ENCODE results near the gene LAMTOR2. TPM values are rescaled to one million over a fixed set of nuclear protein-coding genes. Genes with fewer than 3 reads are reported as not detected.

Gene LAMTOR2
- polyA plus RNA-seq, 1 donor from 2014 or later = 81.3 TPM

DNA sequence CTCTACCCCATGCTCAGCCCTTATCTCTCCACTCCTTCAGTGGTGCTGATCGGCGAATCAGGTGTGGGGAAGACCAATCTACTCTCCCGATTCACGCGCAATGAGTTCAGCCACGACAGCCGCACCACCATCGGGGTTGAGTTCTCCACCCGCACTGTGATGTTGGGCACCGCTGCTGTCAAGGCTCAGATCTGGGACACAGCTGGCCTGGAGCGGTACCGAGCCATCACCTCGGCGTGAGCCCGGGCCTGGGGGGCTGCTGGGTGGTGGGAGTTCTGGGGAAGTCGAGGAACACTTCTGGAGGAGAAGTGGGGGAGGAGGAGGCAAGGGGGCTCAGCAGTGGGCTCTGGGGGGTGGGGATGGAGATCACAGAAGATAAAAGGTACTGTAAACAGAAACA is 11.3 kb downstream of the LAMTOR2 start:
- Histone ChIP-seq H2AFZ (ENCODE audit: low read depth, low read length) (no peak overlapping the region), H3K4me3 (ENCODE audit: low read length) (no peak overlapping the region), H3K4me2 (ENCODE audit: low read length) (no peak overlapping the region), H3K9me3 (ENCODE audit: low read length) (no peaks in the 10 kb centered on the region), H3K27me3 (ENCODE audit: insufficient read depth, low read depth, low read length) (no peaks in the 10 kb centered on the region), H4K20me1 (ENCODE audit: insufficient read depth) (no peaks in the 10 kb centered on the region), H3K9ac (ENCODE audit: low read length) (no peak overlapping the region), H3F3A (ENCODE audit: insufficient read depth, low read length, poor library complexity, severe bottlenecking) (no peaks in the 10 kb centered on the region), H3K27ac (ENCODE audit: low read length) (no peak overlapping the region), H3K36me3 (ENCODE audit: insufficient read depth, low read length) (no peaks in the 10 kb centered on the region), H3K79me2 (replicated peaks; ENCODE audit: insufficient read depth, low read length) (no peaks in the 10 kb centered on the region), H3K9me2 (ENCODE audit: insufficient read depth, low read length) (no peaks in the 10 kb centered on the region)
- TF ChIP-seq, protein P1, sequence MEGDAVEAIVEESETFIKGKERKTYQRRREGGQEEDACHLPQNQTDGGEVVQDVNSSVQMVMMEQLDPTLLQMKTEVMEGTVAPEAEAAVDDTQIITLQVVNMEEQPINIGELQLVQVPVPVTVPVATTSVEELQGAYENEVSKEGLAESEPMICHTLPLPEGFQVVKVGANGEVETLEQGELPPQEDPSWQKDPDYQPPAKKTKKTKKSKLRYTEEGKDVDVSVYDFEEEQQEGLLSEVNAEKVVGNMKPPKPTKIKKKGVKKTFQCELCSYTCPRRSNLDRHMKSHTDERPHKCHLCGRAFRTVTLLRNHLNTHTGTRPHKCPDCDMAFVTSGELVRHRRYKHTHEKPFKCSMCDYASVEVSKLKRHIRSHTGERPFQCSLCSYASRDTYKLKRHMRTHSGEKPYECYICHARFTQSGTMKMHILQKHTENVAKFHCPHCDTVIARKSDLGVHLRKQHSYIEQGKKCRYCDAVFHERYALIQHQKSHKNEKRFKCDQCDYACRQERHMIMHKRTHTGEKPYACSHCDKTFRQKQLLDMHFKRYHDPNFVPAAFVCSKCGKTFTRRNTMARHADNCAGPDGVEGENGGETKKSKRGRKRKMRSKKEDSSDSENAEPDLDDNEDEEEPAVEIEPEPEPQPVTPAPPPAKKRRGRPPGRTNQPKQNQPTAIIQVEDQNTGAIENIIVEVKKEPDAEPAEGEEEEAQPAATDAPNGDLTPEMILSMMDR (IDR thresholded peaks at IDR 0.05; ENCODE audit: poor library complexity, severe bottlenecking) = no peak
- TF ChIP-seq RAD21 (conservative IDR thresholded peaks at IDR 0.05) (no peak), MXI1 (conservative IDR thresholded peaks at IDR 0.05; ENCODE audit: poor library complexity, severe bottlenecking) (no peak), SMC3 (conservative IDR thresholded peaks at IDR 0.05; ENCODE audit: poor library complexity) (no peak), EZH2 (IDR thresholded peaks at IDR 0.05; ENCODE audit: borderline replicate concordance, insufficient read depth, low read length, poor library complexity, severe bottlenecking) (no peak), EP300 (conservative IDR thresholded peaks at IDR 0.05; ENCODE audit: poor library complexity, severe bottlenecking) (no peak), POLR2AphosphoS5 (IDR thresholded peaks at IDR 0.05) (no peak), TAF1 (IDR thresholded peaks at IDR 0.05; ENCODE audit: low read depth) (no peak)
- TF ChIP-seq, protein P2, sequence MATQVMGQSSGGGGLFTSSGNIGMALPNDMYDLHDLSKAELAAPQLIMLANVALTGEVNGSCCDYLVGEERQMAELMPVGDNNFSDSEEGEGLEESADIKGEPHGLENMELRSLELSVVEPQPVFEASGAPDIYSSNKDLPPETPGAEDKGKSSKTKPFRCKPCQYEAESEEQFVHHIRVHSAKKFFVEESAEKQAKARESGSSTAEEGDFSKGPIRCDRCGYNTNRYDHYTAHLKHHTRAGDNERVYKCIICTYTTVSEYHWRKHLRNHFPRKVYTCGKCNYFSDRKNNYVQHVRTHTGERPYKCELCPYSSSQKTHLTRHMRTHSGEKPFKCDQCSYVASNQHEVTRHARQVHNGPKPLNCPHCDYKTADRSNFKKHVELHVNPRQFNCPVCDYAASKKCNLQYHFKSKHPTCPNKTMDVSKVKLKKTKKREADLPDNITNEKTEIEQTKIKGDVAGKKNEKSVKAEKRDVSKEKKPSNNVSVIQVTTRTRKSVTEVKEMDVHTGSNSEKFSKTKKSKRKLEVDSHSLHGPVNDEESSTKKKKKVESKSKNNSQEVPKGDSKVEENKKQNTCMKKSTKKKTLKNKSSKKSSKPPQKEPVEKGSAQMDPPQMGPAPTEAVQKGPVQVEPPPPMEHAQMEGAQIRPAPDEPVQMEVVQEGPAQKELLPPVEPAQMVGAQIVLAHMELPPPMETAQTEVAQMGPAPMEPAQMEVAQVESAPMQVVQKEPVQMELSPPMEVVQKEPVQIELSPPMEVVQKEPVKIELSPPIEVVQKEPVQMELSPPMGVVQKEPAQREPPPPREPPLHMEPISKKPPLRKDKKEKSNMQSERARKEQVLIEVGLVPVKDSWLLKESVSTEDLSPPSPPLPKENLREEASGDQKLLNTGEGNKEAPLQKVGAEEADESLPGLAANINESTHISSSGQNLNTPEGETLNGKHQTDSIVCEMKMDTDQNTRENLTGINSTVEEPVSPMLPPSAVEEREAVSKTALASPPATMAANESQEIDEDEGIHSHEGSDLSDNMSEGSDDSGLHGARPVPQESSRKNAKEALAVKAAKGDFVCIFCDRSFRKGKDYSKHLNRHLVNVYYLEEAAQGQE (IDR thresholded peaks at IDR 0.05; ENCODE audit: borderline replicate concordance) = no peak

DNA sequence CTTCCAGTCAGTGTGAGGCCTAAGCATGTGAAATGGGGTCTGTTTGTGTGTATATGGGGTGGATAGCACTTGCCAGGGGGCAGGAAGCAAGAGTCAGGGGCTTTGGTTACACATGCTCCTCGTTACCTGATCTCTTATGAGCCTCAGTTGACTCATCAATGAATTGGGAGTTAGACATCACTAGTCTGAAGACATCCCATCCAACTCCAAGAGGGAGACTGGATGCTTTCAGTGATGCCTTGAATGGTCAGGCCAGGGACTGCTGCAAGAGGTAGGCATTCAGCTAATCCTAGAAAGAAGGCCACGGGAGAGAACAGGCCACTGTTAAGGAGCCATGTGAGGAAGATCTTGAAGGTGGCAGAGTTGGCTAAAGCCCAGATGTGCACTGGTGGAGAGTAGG is 12.7 kb downstream of the LAMTOR2 start:
- H3K27ac ChIP-seq (ENCODE audit: low read length) = no peak overlapping the region
- no peak overlapping the region for H3K9ac ChIP-seq (ENCODE audit: low read length)
- no peaks in the 10 kb centered on the region for H3K9me2 ChIP-seq (ENCODE audit: insufficient read depth, low read length)
- no peak overlapping the region for H3K4me2 ChIP-seq (ENCODE audit: low read length)
- TF ChIP-seq POLR2AphosphoS5 (IDR thresholded peaks at IDR 0.05) = no peak
- no peak for TF ChIP-seq SMC3 (conservative IDR thresholded peaks at IDR 0.05; ENCODE audit: poor library complexity)
- no peak for TF ChIP-seq RAD21 (conservative IDR thresholded peaks at IDR 0.05)
- TF ChIP-seq TAF1 (IDR thresholded peaks at IDR 0.05; ENCODE audit: low read depth) = no peak
- TF ChIP-seq, protein P2 (IDR thresholded peaks at IDR 0.05; ENCODE audit: borderline replicate concordance) = no peak
- no peak for TF ChIP-seq EZH2 (IDR thresholded peaks at IDR 0.05; ENCODE audit: borderline replicate concordance, insufficient read depth, low read length, poor library complexity, severe bottlenecking)
- no peak for TF ChIP-seq EP300 (conservative IDR thresholded peaks at IDR 0.05; ENCODE audit: poor library complexity, severe bottlenecking)
- TF ChIP-seq, protein P1 (IDR thresholded peaks at IDR 0.05; ENCODE audit: poor library complexity, severe bottlenecking) = no peak
- no peak for TF ChIP-seq MXI1 (conservative IDR thresholded peaks at IDR 0.05; ENCODE audit: poor library complexity, severe bottlenecking)
- no peaks in the 10 kb centered on the region for H3K79me2 ChIP-seq (replicated peaks; ENCODE audit: insufficient read depth, low read length)
- no peaks in the 10 kb centered on the region for H3F3A ChIP-seq (ENCODE audit: insufficient read depth, low read length, poor library complexity, severe bottlenecking)
- H2AFZ ChIP-seq (ENCODE audit: low read depth, low read length) = no peak overlapping the region
- H4K20me1 ChIP-seq (ENCODE audit: insufficient read depth) = peaks cover 5% of the 10 kb centered on the region
- no peaks in the 10 kb centered on the region for H3K36me3 ChIP-seq (ENCODE audit: insufficient read depth, low read length)
- H3K27me3 ChIP-seq (ENCODE audit: insufficient read depth, low read depth, low read length) = no peaks in the 10 kb centered on the region
- H3K9me3 ChIP-seq (ENCODE audit: low read length) = no peaks in the 10 kb centered on the region
- no peak overlapping the region for H3K4me3 ChIP-seq (ENCODE audit: low read length)
